ENCODE measurements around the gene MRPS21. TPM values are rescaled to one million over a fixed set of nuclear protein-coding genes. Genes with fewer than 3 reads are reported as not detected.
A peak's percentile ranks its signal among the peaks of the same experiment; 100 is the strongest.

MRPS21 gene
- total and polyA plus RNA-seq, 4 experiments from 2014 or later, result 62.9 to 89.4 (median 68.5) TPM

DNA sequence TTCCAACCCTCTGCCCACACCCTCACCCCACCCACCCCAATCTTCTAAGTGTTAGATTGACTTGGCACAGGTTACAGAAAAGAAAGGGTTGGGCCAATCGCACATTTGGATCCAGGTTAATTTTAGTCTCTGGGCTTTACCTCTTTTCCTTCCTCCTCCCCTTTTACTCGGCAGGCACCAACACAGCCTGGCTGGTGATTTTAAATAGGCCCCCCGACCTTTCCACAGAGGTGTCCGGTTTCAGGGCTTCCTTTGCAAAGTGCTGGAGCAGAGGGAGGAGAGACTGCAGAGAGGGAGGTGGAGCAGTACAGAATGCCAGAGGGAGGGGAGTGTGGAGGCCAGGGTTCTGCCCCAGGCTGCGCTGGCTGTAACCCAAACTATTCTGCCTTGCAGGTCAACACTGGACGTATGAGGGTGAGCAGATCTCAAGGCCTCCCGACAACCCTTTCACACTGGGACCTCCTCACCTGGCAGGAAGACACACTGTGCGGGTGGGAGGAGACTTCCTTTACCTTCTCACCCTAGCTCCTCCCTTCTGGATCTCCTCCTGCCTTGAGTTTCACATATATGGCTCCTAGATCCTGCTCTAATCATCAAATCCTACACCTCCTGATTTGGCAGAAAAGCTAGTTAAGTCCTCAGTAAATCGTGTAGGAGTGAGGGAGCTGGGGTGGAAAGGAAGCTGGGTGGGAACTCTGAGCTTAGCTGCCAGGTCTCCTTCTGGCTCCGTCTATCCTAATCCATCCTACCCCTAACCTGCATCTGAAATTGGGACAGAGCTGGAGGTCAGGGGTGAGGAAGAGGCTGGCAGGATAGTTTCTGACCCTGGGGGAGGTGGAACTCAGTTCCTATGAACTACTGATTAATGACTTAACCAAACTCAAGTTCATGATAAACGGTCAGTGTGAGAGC lies 33.6 kb upstream of the MRPS21 start:
- H3K27me3 ChIP-seq (ENCODE audit: insufficient read depth, low read length), result peaks cover 27% of the 10 kb centered on the region

DNA sequence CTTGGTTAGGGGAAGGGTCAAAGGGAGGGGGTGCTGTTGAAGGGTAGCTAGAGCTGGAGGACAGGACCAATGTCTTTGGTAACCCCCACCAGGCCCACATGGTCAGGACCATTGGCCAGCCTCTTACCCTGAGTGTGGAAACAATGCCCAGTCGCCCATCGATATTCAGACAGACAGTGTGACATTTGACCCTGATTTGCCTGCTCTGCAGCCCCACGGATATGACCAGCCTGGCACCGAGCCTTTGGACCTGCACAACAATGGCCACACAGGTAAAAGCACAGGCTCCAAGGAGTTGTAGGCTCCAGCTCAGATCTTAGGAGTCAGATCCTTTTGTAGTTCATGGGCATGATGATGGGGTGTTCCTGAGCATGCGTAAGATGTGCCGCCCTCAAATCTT lies 32.3 kb upstream of the MRPS21 start:
- Mint-ChIP-seq H3K36me3 (peaks cover 13 to 20% of the 10 kb centered on the region in 2 donors), H3K9me3 (no peaks in the 10 kb centered on the region), H3K4me1 (peaks cover 0 to 17% (median 6%) of the 10 kb centered on the region in 4 donors), H3K4me3 (no peak overlapping the region), H3K27me3 (peaks cover 15 to 21% of the 10 kb centered on the region in 2 donors), H3K27ac (no peak overlapping the region)
- intact Hi-C loops (cut with micrococcal nuclease), result no loop called here
- Histone ChIP-seq H3K4me1 (ENCODE audit: insufficient read depth, low read length) (peaks cover 4% of the 10 kb centered on the region), H3K36me3 (ENCODE audit: insufficient read depth, low read length) (peaks cover 21% of the 10 kb centered on the region), H3K4me3 (ENCODE audit: low read length in 2 of 2) (no peak overlapping the region), H3K27me3 (ENCODE audit: insufficient read depth, low read length) (peaks cover 24% of the 10 kb centered on the region), H3K9me3 (ENCODE audit: control insufficient read depth in 1 of 2, low read length in 2 of 2) (no peaks in the 10 kb centered on the region), H3K27ac (ENCODE audit: low read depth, low read length) (no peak overlapping the region)
- POLR2A ChIA-PET (ENCODE audit: partially characterized antibody), result no interaction called here
- DNase-seq, result no peak
- CTCF ChIA-PET (ENCODE audit: partially characterized antibody), result interaction anchor here (2.5 kb wide), 1 partner anchor 10 kb away, joined by 10 read pairs; no protein-coding TSS in a partner anchor

More for the DNA sequence above, 33.6 kb upstream of the MRPS21 start:
- H3K4me1 ChIP-seq (ENCODE audit: insufficient read depth, low read length), result peaks cover 15% of the 10 kb centered on the region
- H3K36me3 Mint-ChIP-seq, result peaks cover 2 to 7% of the 10 kb centered on the region in 2 donors
- no peak overlapping the region for H3K4me3 ChIP-seq (ENCODE audit: low read length in 2 of 2)
- H3K4me1 Mint-ChIP-seq, result peaks cover 8 to 25% (median 13%) of the 10 kb centered on the region in 4 donors
- H3K9me3 ChIP-seq (ENCODE audit: control insufficient read depth in 1 of 2, low read length in 2 of 2), result no peaks in the 10 kb centered on the region
- intact Hi-C loops (cut with micrococcal nuclease), result loop anchor here (5.0 kb wide), 1 partner anchor 737 kb away; no protein-coding TSS in a partner anchor
- H3K27ac ChIP-seq (ENCODE audit: low read depth, low read length), result no peak overlapping the region
- no peak for DNase-seq
- ChIA-PET CTCF (ENCODE audit: partially characterized antibody) (interaction anchor here (2.5 kb wide), 1 partner anchor 9 kb away, joined by 10 read pairs; no protein-coding TSS in a partner anchor), POLR2A (ENCODE audit: partially characterized antibody) (interaction anchor here (1.0 kb wide), 1 partner anchor 9 kb away, joined by 6 read pairs; the partner anchor contains the start of gene APH1A)
- H3K4me3 Mint-ChIP-seq, result no peak overlapping the region
- H3K27ac Mint-ChIP-seq, result peak overlapping the region in 1 of 7 donors; percentile 36
- peaks cover 7% of the 10 kb centered on the region for H3K36me3 ChIP-seq (ENCODE audit: insufficient read depth, low read length)
- no peaks in the 10 kb centered on the region for H3K9me3 Mint-ChIP-seq
- H3K27me3 Mint-ChIP-seq, result peaks cover 19 to 24% of the 10 kb centered on the region in 2 donors

DNA sequence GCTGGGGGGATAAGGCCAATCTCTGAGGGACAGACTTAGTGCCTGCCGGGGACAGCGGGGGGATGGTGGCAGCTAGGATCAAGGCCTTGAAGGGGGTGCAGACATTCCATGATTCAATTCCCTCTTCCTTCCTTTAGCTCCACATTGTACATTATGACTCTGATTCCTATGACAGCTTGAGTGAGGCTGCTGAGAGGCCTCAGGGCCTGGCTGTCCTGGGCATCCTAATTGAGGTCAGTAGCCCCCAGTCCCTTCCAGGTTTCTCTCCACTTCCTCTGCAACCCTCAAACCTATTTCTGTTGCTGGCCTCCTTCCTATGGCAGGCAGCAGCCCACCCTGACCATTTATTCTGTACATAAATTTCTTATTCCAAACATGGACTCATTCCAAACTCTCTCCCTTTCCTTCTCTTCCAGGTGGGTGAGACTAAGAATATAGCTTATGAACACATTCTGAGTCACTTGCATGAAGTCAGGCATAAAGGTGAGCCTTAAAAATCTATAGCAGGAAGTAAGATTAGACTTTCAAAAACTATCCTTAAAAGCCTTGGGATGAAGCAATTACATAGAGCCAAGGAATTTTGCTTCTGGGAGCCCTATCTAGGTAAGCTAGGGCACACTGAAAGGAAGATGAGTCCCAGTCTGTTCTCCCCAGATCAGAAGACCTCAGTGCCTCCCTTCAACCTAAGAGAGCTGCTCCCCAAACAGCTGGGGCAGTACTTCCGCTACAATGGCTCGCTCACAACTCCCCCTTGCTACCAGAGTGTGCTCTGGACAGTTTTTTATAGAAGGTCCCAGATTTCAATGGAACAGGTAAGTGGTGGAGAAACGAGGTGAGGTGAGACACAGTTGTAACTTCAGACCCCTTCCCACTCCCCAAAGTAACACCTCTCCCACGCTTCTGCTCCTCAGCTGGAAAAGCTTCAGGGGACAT lies 31.0 kb upstream of the MRPS21 start:
- intact Hi-C loops (cut with micrococcal nuclease), result no loop called here
- CTCF ChIA-PET (ENCODE audit: partially characterized antibody), result interaction anchor here (0.8 to 2.5 kb wide), 4 partner anchors 9 to 19 kb away, joined by 5 to 10 read pairs (median 6); partner anchors contain the start of gene C1orf54

DNA sequence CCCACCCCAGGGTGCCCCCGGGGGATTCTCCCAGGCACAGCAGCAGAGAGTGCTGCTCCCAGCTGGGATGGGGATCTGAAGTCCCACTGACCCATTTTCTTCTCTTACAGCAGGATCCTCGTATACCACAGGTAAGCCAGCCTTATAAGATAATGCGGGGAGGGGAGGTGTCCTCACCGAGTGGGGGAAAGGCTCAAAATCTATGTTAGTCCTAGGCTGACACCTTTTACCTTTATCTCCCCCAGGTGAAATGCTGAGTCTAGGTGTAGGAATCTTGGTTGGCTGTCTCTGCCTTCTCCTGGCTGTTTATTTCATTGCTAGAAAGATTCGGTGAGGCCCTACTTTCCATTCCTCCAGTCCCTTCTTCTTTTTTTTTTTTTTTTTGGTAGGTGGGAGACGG lies 30.1 kb upstream of the MRPS21 start:
- Mint-ChIP-seq H3K27me3 (peaks cover 0 to 7% of the 10 kb centered on the region in 2 donors), H3K9me3 (no peaks in the 10 kb centered on the region), H3K36me3 (peaks cover 22 to 40% of the 10 kb centered on the region in 2 donors), H3K4me3 (no peak overlapping the region), H3K27ac (peak overlapping the region in 2 of 7 donors; percentile 36 to 40), H3K4me1 (peaks cover 11 to 28% (median 19%) of the 10 kb centered on the region in 4 donors)
- Histone ChIP-seq H3K9me3 (ENCODE audit: control insufficient read depth in 1 of 2, low read length in 2 of 2) (no peaks in the 10 kb centered on the region), H3K4me1 (ENCODE audit: insufficient read depth, low read length) (peaks cover 15% of the 10 kb centered on the region), H3K27me3 (ENCODE audit: insufficient read depth, low read length) (peaks cover 6% of the 10 kb centered on the region), H3K4me3 (ENCODE audit: low read length in 2 of 2) (no peak overlapping the region), H3K27ac (ENCODE audit: low read depth, low read length) (no peak overlapping the region), H3K36me3 (ENCODE audit: insufficient read depth, low read length) (peaks cover 30% of the 10 kb centered on the region)
- no peak for DNase-seq
- ChIA-PET CTCF (ENCODE audit: partially characterized antibody) (interaction anchor here (2.0 kb wide), 1 partner anchor 18 kb away, joined by 6 read pairs; no protein-coding TSS in a partner anchor), POLR2A (ENCODE audit: partially characterized antibody) (interaction anchor here (0.6 kb wide), 2 partner anchors 8 kb away, joined by 3 read pairs; no protein-coding TSS in a partner anchor)
- intact Hi-C loops (cut with micrococcal nuclease), result no loop called here

More for the DNA sequence above, 31.0 kb upstream of the MRPS21 start:
- H3K27me3 Mint-ChIP-seq, result peaks cover 5 to 11% of the 10 kb centered on the region in 2 donors
- no peak for DNase-seq
- peak overlapping the region in 4 of 7 donors; percentile 37 to 43 (median 40) for H3K27ac Mint-ChIP-seq
- peaks cover 11% of the 10 kb centered on the region for H3K27me3 ChIP-seq (ENCODE audit: insufficient read depth, low read length)
- no peak overlapping the region for H3K27ac ChIP-seq (ENCODE audit: low read depth, low read length)
- POLR2A ChIA-PET (ENCODE audit: partially characterized antibody), result interaction anchor here (0.6 to 0.9 kb wide), 4 partner anchors 9 to 123 kb away, joined by 3 to 4 read pairs (median 4); partner anchors contain the start of gene RPRD2
- no peaks in the 10 kb centered on the region for H3K9me3 ChIP-seq (ENCODE audit: control insufficient read depth in 1 of 2, low read length in 2 of 2)
- H3K4me1 Mint-ChIP-seq, result peaks cover 6 to 19% (median 13%) of the 10 kb centered on the region in 4 donors
- H3K4me1 ChIP-seq (ENCODE audit: insufficient read depth, low read length), result peaks cover 10% of the 10 kb centered on the region
- no peaks in the 10 kb centered on the region for H3K9me3 Mint-ChIP-seq
- no peak overlapping the region for H3K4me3 ChIP-seq (ENCODE audit: low read length in 2 of 2)
- peaks cover 19 to 31% of the 10 kb centered on the region in 2 donors for H3K36me3 Mint-ChIP-seq
- no peak overlapping the region for H3K4me3 Mint-ChIP-seq
- peaks cover 30% of the 10 kb centered on the region for H3K36me3 ChIP-seq (ENCODE audit: insufficient read depth, low read length)

DNA sequence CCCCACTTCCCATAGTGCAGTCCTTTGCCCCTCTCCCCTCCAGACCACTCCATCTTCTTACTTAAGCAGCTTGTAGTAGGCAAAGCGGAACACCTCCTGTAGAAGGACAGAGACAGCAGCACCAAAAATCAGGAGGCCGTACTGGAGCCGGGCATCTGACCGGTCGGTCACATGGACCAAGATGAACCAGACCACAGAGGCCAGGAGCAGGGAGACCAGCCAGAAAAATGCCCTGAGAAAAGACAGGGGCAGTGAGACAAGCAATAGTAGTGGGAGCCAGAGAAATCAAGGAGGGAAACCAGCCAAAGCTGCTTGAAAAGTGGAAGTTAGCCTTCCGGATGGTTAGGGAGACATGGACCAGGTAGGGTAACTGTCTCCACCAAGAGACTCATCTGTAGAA lies 25.8 kb upstream of the MRPS21 start:
- Mint-ChIP-seq H3K4me3 (peak overlapping the region; percentile 92 to 99 (median 97)), H3K27me3 (no peaks in the 10 kb centered on the region), H3K36me3 (peaks cover 24 to 55% of the 10 kb centered on the region in 2 donors), H3K9me3 (peaks cover 0 to 2% (median 0%) of the 10 kb centered on the region in 8 donors), H3K4me1 (peaks cover 18 to 35% (median 27%) of the 10 kb centered on the region in 4 donors), H3K27ac (peak overlapping the region; percentile 96 to 99 (median 99))
- Histone ChIP-seq H3K4me1 (ENCODE audit: insufficient read depth, low read length) (peaks cover 24% of the 10 kb centered on the region), H3K27me3 (ENCODE audit: insufficient read depth, low read length) (no peaks in the 10 kb centered on the region), H3K36me3 (ENCODE audit: insufficient read depth, low read length) (peaks cover 30% of the 10 kb centered on the region), H3K27ac (ENCODE audit: low read depth, low read length) (peak overlapping the region; percentile 96), H3K9me3 (ENCODE audit: control insufficient read depth in 1 of 2, low read length in 2 of 2) (no peaks in the 10 kb centered on the region), H3K4me3 (ENCODE audit: low read length in 2 of 2) (peak overlapping the region; percentile 83 to 85)
- ChIA-PET POLR2A (ENCODE audit: partially characterized antibody) (interaction anchor here (1.2 to 2.0 kb wide), 3 partner anchors 12 to 97 kb away, joined by 3 to 19 read pairs (median 7); partner anchors contain the start of genes ANP32E and RPRD2), CTCF (ENCODE audit: partially characterized antibody) (interaction anchor here (0.6 kb wide), 1 partner anchor 12 kb away, joined by 3 read pairs; no protein-coding TSS in a partner anchor)
- no peak for DNase-seq
- intact Hi-C loops (cut with micrococcal nuclease), result loop anchor here (1.0 to 2.0 kb wide), 3 partner anchors 15 to 32 kb away; partner anchors contain the start of genes ANP32E, CIART and MRPS21

DNA sequence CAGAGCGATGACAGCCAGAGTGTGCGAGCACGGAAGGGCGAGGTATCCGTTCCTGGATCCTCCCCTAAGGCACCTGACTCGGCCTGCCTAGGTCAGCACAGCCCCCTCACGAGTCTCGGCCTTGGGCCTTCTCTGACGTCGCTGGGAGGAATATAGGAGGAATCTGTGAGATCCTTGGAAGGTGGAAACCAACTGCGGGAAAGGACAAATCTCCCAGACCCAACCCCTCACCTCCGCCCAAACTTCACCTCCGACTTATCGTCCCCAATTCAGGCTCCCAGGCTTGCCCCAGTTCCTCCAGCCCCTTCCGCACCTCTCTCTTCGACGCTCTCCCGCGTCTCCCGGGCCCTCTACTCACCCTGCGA lies 25.3 kb upstream of the MRPS21 start:
- Mint-ChIP-seq H3K27me3 (no peaks in the 10 kb centered on the region), H3K9me3 (peaks cover 0 to 2% (median 0%) of the 10 kb centered on the region in 8 donors), H3K36me3 (peaks cover 28 to 59% of the 10 kb centered on the region in 2 donors), H3K4me1 (peaks cover 18 to 35% (median 27%) of the 10 kb centered on the region in 4 donors), H3K4me3 (peak overlapping the region; percentile 92 to 99 (median 97)), H3K27ac (peak overlapping the region; percentile 96 to 99 (median 99))
- DNase-seq, result peak; percentile 53 to 70 (median 59)
- peaks cover 30% of the 10 kb centered on the region for H3K36me3 ChIP-seq (ENCODE audit: insufficient read depth, low read length)
- peaks cover 24% of the 10 kb centered on the region for H3K4me1 ChIP-seq (ENCODE audit: insufficient read depth, low read length)
- ChIA-PET POLR2A (ENCODE audit: partially characterized antibody) (interaction anchor here (0.9 to 2.6 kb wide), 9 partner anchors 8 to 382 kb away, joined by 3 to 37 read pairs (median 7); partner anchors contain the start of genes ANP32E, CIART and RPRD2), CTCF (ENCODE audit: partially characterized antibody) (interaction anchor here (1.0 to 1.5 kb wide), 3 partner anchors 12 to 653 kb away, joined by 3 to 4 read pairs (median 3); no protein-coding TSS in a partner anchor)
- peak overlapping the region; percentile 96 for H3K27ac ChIP-seq (ENCODE audit: low read depth, low read length)
- H3K4me3 ChIP-seq (ENCODE audit: low read length in 2 of 2), result peak overlapping the region; percentile 83 to 85
- H3K9me3 ChIP-seq (ENCODE audit: control insufficient read depth in 1 of 2, low read length in 2 of 2), result no peaks in the 10 kb centered on the region
- intact Hi-C loops (cut with micrococcal nuclease), result loop anchor here (1.0 to 2.0 kb wide), 3 partner anchors 14 to 32 kb away; partner anchors contain the start of genes ANP32E, CIART and MRPS21
- H3K27me3 ChIP-seq (ENCODE audit: insufficient read depth, low read length), result no peaks in the 10 kb centered on the region

All from CD4-positive, alpha-beta memory T cell (primary cell).